ENCODE results near the gene LYPD8.

DNA sequence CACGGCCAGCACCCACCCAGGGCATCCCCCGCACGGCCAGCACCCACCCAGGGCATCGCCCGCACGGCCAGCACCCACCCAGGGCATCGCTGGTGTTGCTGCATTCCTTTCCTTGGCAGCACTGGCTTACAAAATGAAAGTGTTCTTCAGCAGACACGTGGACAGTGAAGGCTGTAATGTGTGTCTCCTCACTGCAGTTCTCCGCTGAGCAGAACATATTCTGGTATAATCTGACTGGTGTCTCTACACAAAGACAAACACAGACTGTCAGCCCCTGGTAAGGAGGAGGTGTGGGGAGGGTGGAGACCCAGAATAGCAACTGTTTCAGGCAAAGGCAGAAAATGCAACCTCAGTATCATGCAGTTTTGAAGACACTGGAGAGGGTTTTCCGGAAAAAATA is 7.3 kb downstream of the LYPD8 start:
- TF ChIP-seq ZBTB7A (IDR thresholded peaks at IDR 0.05; ENCODE audit: low read depth), result no peak
- TF ChIP-seq TAF1 (IDR thresholded peaks at IDR 0.05; ENCODE audit: low read depth), result no peak
- no peak for TF ChIP-seq EP300 (IDR thresholded peaks at IDR 0.05; ENCODE audit: borderline replicate concordance)
- TF ChIP-seq, protein P1, sequence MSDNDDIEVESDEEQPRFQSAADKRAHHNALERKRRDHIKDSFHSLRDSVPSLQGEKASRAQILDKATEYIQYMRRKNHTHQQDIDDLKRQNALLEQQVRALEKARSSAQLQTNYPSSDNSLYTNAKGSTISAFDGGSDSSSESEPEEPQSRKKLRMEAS (IDR thresholded peaks at IDR 0.05), result no peak
- no peak for TF ChIP-seq TEAD4 (IDR thresholded peaks at IDR 0.05)
- TF ChIP-seq CEBPB (IDR thresholded peaks at IDR 0.05), result no peak
- TF ChIP-seq, protein P2, sequence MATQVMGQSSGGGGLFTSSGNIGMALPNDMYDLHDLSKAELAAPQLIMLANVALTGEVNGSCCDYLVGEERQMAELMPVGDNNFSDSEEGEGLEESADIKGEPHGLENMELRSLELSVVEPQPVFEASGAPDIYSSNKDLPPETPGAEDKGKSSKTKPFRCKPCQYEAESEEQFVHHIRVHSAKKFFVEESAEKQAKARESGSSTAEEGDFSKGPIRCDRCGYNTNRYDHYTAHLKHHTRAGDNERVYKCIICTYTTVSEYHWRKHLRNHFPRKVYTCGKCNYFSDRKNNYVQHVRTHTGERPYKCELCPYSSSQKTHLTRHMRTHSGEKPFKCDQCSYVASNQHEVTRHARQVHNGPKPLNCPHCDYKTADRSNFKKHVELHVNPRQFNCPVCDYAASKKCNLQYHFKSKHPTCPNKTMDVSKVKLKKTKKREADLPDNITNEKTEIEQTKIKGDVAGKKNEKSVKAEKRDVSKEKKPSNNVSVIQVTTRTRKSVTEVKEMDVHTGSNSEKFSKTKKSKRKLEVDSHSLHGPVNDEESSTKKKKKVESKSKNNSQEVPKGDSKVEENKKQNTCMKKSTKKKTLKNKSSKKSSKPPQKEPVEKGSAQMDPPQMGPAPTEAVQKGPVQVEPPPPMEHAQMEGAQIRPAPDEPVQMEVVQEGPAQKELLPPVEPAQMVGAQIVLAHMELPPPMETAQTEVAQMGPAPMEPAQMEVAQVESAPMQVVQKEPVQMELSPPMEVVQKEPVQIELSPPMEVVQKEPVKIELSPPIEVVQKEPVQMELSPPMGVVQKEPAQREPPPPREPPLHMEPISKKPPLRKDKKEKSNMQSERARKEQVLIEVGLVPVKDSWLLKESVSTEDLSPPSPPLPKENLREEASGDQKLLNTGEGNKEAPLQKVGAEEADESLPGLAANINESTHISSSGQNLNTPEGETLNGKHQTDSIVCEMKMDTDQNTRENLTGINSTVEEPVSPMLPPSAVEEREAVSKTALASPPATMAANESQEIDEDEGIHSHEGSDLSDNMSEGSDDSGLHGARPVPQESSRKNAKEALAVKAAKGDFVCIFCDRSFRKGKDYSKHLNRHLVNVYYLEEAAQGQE (IDR thresholded peaks at IDR 0.05; ENCODE audit: low read depth), result no peak
- TF ChIP-seq YY1 (IDR thresholded peaks at IDR 0.05; ENCODE audit: low read depth), result no peak
- TF ChIP-seq CREB1 (IDR thresholded peaks at IDR 0.05; ENCODE audit: low read depth), result no peak
- TF ChIP-seq EGR1 (IDR thresholded peaks at IDR 0.05), result no peak
- TF ChIP-seq RAD21 (IDR thresholded peaks at IDR 0.05; ENCODE audit: low read depth), result no peak
- no peak for TF ChIP-seq NFIC (IDR thresholded peaks at IDR 0.05)

All from Ishikawa (cell line).